ENCODE data around the gene AUTS2.

The AUTS2 gene

DNA sequence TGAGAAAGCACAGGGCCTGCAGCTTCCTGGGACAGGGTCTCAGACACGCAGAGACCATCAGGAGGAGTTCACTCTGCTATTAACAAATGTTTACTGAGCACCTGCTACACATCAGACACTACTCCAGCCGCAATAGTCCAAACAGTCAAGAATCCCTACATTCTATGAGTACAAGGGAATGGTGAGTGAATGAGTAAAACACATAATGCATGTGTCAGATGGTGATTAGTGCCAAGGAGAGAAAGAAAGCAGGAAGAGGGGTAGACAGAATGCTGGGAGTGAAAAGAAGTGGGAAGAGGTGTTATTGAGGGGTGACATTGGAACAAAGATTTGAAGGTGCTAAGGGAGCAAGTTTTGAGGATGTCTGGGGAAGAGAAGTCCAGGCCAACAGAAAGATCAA lies 899.5 kb downstream of the AUTS2 start:
- no peak for DNase-seq

DNA sequence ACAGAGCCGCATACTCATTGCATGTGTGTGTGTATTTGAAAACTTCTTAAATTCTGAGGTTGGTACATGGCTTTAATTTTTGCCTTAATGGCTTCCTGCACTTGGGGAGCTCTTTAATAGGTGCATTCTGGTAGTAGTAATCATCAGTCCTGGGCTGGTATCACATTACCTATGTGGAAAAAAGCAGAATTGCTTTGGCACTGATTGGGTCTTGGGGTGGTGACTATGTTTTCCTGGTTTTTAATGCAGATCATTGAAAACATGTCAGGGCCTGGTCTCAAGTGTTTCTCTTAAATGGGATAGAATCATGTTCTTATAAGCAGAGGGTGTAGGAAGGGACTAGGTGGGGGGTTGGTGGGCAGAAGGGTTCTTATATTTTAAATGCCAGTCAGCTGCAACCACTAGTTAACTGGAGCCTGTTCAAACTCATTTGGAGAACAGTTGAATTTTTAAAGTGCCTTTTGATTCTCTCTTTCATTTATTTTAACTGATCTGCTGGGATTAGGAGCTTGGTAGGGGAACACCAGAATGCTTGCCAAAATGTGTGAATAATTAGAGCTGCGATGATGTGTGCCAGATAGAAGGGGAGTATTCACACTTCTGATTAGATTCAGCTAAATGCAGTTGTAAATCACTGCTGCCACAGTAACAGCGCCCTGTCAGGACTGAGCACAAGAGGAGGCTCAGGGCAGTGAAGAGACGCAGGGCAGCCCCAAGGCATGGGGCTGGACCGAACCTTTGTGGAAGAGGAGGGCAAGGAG lies 900.1 kb downstream of the AUTS2 start:
- DNase-seq: no peak

DNA sequence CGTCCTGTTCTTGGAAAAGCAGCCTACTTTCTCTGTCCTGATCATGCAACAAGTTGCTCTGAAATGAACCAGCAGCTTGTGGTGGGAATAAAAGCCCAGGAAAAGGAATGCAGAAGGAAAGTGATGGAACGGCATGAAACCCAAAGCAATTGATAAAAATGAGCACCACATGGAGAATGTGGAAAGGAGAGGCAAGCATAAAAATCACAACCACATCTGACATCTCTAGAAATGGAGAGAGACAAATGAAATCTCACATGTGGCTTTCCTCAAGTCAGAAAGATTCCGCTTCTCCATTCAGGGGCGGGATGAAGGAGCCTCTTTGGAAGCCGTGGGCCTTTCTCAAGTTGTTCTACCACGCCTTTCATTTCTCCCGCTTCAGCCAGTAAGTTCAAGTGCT lies 902.0 kb downstream of the AUTS2 start:
- DNase-seq: no peak

DNA sequence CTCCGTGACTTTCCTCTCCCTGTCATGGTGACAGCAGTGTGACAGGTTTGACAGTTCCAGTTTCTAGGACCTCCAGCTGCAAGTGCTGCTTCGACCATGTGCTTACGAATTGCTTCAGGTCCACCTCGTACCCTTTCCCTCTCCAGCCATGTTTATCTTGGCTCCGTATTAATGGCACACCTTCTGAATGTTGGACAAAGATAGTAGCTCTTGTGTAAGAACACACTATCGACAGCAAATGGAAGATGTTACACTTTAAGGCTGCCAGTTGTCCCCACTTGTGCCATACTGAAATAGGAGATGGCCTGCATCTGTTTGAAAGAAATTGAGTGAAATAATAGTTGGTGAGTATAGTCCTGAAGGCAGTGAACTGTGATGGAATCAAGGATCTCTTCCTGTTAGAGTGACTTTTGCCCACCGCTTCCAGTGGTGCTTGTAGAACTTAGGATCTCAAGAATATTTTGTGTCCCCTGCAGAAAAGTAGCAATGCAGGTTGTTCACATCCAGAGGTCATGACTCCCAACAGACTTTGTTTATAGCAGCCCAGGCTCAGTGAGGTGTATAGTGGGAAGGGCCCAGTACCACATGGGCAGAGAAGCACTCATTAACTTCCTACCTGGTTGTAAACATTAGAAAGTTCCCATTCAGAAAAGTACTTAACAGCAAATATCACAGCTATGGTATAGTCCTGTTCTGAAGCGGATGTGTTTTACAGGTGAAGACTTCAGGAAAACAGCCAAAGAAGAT lies 904.0 kb downstream of the AUTS2 start:
- DNase-seq: no peak

GRCh38 chr7:70504254-70504653 lies 906.0 kb downstream of the AUTS2 start:
- DNase-seq: no peak

DNA sequence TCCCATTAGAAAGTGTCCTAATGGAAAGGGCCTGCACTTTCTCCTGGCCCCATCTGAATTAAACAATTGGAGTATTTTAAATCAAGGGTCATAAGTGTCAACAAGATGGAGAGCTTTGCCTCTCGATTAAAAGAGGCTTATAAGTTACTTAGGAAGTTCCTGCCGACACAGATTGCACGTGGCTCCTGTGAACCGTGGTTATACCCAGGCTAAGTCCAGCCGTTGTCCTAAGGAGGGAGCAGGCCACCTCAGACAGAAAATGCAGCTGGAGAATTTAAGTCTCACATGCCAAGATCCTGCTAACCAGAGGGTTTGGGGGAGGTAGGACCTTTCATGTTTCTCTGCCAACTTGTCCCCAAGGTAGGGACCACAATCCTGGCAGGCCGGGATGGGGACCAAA lies 907.2 kb downstream of the AUTS2 start:
- DNase-seq: no peak

DNA sequence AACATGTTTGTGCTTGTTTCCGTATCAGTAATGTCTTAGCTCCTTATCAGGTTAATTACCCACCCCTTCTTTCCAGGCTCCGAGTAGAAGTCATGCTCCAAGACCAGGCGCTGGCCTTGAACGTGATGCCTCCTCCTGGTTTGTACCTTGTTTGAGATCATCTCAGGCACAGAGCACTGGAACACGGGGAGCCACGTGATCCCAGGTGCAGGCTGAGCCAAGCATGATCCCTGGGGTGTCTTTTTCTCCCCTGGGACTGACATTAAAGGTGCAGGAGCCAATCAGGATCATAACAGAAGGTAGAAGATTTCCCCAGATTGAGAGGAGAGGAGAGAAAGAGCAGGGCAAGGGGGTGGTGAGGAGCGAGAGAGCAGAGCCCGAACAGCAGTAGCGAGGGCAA lies 907.6 kb downstream of the AUTS2 start:
- no peak for DNase-seq

GRCh38 chr7:70506434-70506833 lies 908.2 kb downstream of the AUTS2 start:
- no peak for DNase-seq

DNA sequence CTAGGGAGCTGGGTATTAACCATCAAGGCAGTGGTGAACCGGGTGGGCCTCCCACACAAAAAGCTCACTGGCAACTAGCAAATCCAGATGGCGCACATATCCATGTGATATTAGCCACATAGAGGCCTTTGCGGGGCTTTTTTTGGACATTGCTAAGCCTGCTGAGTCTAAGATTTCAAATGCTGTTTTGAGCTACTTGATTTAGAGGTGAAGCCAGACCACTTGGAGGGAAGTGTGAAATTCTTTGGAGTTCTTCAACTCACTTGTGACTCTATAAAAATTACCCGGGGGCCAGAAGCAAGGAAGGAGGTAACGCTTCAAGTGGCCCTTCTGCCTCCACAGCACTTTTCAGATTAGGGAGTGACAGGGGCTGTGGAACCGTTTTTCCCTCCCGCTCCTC lies 913.9 kb downstream of the AUTS2 start:
- no peak for DNase-seq

- DNase-seq: no peak
Measured at GRCh38 chr7:70512761-70513160, 914.5 kb downstream of the AUTS2 start.

DNA sequence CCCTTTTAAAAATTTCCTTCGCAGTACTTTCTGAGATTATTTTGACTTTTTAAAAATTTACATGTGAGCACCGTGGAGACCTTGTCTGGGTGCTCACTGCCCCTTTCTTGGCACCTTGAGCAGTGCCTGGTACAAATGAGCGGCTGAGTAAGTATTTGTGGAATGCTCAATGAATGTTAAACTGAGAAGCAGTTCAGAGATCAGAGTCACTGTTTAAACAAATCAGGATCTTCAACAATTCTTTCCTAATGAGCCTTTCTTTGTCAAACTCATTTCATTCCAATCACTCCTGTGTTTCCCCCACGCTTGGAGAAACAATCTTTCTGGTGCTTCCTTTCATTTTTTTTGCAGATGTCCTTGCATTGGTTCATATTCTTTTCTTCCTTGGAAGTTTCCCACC lies 922.3 kb downstream of the AUTS2 start:
- no peak for DNase-seq

- no peak for DNase-seq
Measured at GRCh38 chr7:70523249-70523988, 925.1 kb downstream of the AUTS2 start.

- no peak for DNase-seq
Measured at GRCh38 chr7:70523989-70524351, 925.7 kb downstream of the AUTS2 start.

- no peak for DNase-seq
Measured at GRCh38 chr7:70525991-70526390, 927.7 kb downstream of the AUTS2 start.

DNA sequence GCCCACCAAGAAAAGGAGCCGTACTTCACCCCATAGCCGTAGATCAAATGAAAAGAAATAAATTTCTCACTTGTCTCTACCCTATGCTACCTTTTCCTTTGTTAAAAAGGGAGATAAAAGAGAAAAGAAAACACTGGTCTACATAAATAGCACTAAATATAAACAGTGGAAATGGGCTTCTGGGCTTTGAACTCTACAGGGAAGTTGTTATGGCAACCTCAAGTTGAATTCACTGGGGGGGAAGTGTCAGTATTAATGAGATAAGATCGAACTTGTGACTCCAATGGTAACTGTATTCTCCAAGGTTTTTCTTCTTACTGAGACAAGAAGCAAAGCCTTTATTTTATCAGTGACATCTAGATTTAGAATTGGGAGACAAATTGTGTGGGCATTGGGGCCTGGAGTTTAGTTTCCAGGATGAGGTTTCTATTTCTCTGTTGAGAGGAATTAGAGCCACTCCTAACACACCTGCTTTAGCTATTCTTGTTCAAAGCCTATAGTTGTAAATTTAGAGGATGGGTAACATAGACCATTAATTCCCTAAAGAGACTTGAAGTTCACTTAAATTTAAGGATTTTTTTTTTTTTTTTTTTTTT lies 929.3 kb downstream of the AUTS2 start:
- DNase-seq: peak; percentile 16

- no peak for DNase-seq
Measured at GRCh38 chr7:70529436-70529835, 931.2 kb downstream of the AUTS2 start.

GRCh38 chr7:70529914-70530585 lies 931.8 kb downstream of the AUTS2 start:
- DNase-seq: no peak

DNA sequence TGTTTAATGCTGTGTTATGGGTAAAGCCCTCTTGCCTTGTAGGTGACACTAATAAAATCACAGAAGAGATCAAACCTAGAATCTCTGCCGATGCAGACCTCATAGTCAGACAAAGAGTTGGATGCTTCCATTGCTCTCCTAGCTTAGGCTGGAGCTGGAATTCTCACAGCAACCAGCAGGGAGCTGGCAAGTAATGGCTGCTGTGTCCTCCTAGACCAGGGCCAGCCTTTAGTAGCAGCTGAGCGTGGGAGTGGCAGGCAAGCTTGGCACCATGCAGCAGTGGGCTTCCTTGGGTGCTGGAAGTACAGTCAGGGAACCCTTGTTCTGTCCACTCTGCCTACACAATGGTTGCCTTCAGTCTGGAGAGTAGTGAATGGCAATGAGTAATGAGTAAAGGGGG lies 935.3 kb downstream of the AUTS2 start:
- no peak for DNase-seq

GRCh38 chr7:70539205-70539604 lies 940.9 kb downstream of the AUTS2 start:
- DNase-seq: no peak

DNA sequence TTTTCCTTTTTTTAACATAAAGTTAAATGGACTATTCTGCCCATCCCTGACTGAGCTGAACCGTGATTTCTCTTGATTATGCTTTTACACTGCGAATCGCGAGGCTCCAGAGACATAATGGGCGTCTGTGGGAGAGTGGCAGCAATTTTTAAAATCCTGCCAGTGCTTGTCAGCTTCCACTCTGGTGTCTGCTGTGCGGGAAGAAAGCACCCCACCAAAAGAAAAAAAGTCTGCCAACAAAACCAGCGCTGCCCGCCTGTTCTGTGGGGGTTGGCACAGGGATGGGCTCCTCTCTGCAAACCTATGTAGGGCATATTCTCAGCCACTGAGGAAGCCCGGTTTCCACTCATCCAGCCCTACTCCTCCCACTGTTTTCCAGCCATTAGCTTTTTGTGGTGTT lies 941.3 kb downstream of the AUTS2 start:
- DNase-seq: no peak

DNA sequence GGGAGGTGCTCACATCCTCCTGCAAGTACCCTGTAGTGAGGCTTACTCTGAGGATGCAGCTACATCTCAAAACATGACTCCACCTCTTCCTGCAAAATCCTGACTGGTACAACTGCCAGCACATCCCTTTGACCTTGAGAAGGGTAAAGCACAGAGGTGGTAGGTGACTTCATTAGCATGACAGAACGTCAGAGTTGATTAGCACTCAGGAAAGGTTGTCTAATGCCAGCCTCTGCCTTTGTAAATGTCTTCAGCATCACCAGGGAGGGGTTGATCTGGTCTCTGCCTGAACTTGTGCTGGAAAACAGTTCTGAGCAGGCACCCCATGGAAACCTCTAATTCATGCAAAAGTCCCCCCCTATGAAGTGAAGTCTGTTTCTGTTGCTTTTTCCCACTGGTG lies 942.4 kb downstream of the AUTS2 start:
- DNase-seq: no peak

GRCh38 chr7:70542750-70543376 lies 944.6 kb downstream of the AUTS2 start:
- DNase-seq: no peak

- no peak for DNase-seq
Measured at GRCh38 chr7:70544016-70544415, 945.7 kb downstream of the AUTS2 start.

Measured in hematopoietic multipotent progenitor cell treated with erythropoietin and hydrocortisone succinate and interleukin-3 and kit ligand, for 6 days (in vitro differentiated cells).